ENCODE measurements around the gene CMTM7. TPM values are rescaled to one million over a fixed set of nuclear protein-coding genes. Genes with fewer than 3 reads are reported as not detected.
A peak's percentile ranks its signal among the peaks of the same experiment; 100 is the strongest.

The CMTM7 gene
- polyA plus RNA-seq, 3 donors, result 100 to 148 (median 146) TPM

- H3K9me3 Mint-ChIP-seq, result no peaks in the 10 kb centered on the region
- Histone ChIP-seq H3K27me3 (ENCODE audit: control insufficient read depth in 2 of 2, insufficient read depth in 2 of 2, low read length in 2 of 2) (no peaks in the 10 kb centered on the region), H3K4me1 (ENCODE audit: control insufficient read depth in 1 of 2, insufficient read depth in 2 of 2, low read length in 2 of 2) (peaks cover 90 to 100% of the 10 kb centered on the region in 2 donors), H3K4me3 (replicated peaks in 1 of 3; ENCODE audit: low read depth in 2 of 3, low read length in 3 of 3) (peak overlapping the region in 1 of 3 experiments; percentile 61), H3K27ac (ENCODE audit: low read depth in 1 of 2, low read length in 2 of 2) (peak overlapping the region in 1 of 2 donors; percentile 81), H3K9me3 (replicated peaks in 1 of 2; ENCODE audit: control insufficient read depth in 1 of 2, insufficient read depth in 1 of 2, low read length in 2 of 2) (no peaks in the 10 kb centered on the region), H3K4me2 (replicated peaks; ENCODE audit: extremely low read depth, low read length, poor library complexity, severe bottlenecking) (peak overlapping the region; percentile 66), H3K79me2 (ENCODE audit: insufficient read depth, low read length) (peaks cover 99% of the 10 kb centered on the region), H3K9ac (ENCODE audit: insufficient read depth, low read length, poor library complexity, severe bottlenecking) (no peak overlapping the region), H2AFZ (ENCODE audit: insufficient read depth, low read depth, low read length, poor library complexity, severe bottlenecking) (no peak overlapping the region), H3K36me3 (replicated peaks in 1 of 2; ENCODE audit: control insufficient read depth in 1 of 2, insufficient read depth in 2 of 2, low read length in 2 of 2) (no peaks in the 10 kb centered on the region), H4K20me1 (ENCODE audit: insufficient read depth, low read length) (peaks cover 52% of the 10 kb centered on the region)
- H3K27ac Mint-ChIP-seq, result peak overlapping the region; percentile 96 to 100 (median 99)
- peaks cover 14 to 15% of the 10 kb centered on the region in 2 donors for H3K36me3 Mint-ChIP-seq
- H3K4me3 Mint-ChIP-seq, result peak overlapping the region in 1 of 2 donors; percentile 94
- peaks cover 90% of the 10 kb centered on the region for H3K4me1 Mint-ChIP-seq
- DNase-seq, result no peak
- intact Hi-C loops (cut with micrococcal nuclease), result no loop called here
- no peak for TF ChIP-seq CTCF (IDR thresholded peaks at IDR 0.05)
- peaks cover 0 to 2% (median 0%) of the 10 kb centered on the region in 3 donors for H3K27me3 Mint-ChIP-seq (ENCODE audit: low read depth in 3 of 3)
- WGBS (ENCODE audit: insufficient coverage), result no CpG with 5 or more reads among the region's 2 CpGs
These were observed 6.3 kb downstream of the CMTM7 start for GRCh38 chr3:32397941-32398340.

GRCh38 chr3:32398531-32398930 is 6.9 kb downstream of the CMTM7 start:
- Histone ChIP-seq H2AFZ (ENCODE audit: insufficient read depth, low read depth, low read length, poor library complexity, severe bottlenecking) (no peak overlapping the region), H3K27ac (ENCODE audit: low read depth in 1 of 2, low read length in 2 of 2) (peak overlapping the region; percentile 81 to 85), H3K36me3 (replicated peaks in 1 of 2; ENCODE audit: control insufficient read depth in 1 of 2, insufficient read depth in 2 of 2, low read length in 2 of 2) (no peaks in the 10 kb centered on the region), H3K9ac (ENCODE audit: insufficient read depth, low read length, poor library complexity, severe bottlenecking) (peak overlapping the region; percentile 43), H3K4me2 (replicated peaks; ENCODE audit: extremely low read depth, low read length, poor library complexity, severe bottlenecking) (peak overlapping the region; percentile 66), H4K20me1 (ENCODE audit: insufficient read depth, low read length) (peaks cover 46% of the 10 kb centered on the region), H3K9me3 (replicated peaks in 1 of 2; ENCODE audit: control insufficient read depth in 1 of 2, insufficient read depth in 1 of 2, low read length in 2 of 2) (no peaks in the 10 kb centered on the region), H3K4me1 (ENCODE audit: control insufficient read depth in 1 of 2, insufficient read depth in 2 of 2, low read length in 2 of 2) (peaks cover 90 to 100% of the 10 kb centered on the region in 2 donors), H3K27me3 (ENCODE audit: control insufficient read depth in 2 of 2, insufficient read depth in 2 of 2, low read length in 2 of 2) (no peaks in the 10 kb centered on the region), H3K4me3 (replicated peaks in 1 of 3; ENCODE audit: low read depth in 2 of 3, low read length in 3 of 3) (peak overlapping the region in 2 of 3 experiments; percentile 5 to 61), H3K79me2 (ENCODE audit: insufficient read depth, low read length) (peaks cover 99% of the 10 kb centered on the region)
- peak; percentile 63 to 79 (median 79) for DNase-seq
- peaks cover 0 to 2% (median 0%) of the 10 kb centered on the region in 3 donors for H3K27me3 Mint-ChIP-seq (ENCODE audit: low read depth in 3 of 3)
- peak overlapping the region; percentile 96 to 100 (median 99) for H3K27ac Mint-ChIP-seq
- TF ChIP-seq CTCF (IDR thresholded peaks at IDR 0.05), result no peak
- H3K9me3 Mint-ChIP-seq, result no peaks in the 10 kb centered on the region
- H3K4me3 Mint-ChIP-seq, result peak overlapping the region; percentile 77 to 94
- 0% methylated on average over 8 of the region's 10 CpGs for WGBS (ENCODE audit: insufficient coverage)
- intact Hi-C loops (cut with micrococcal nuclease), result no loop called here
- peaks cover 90% of the 10 kb centered on the region for H3K4me1 Mint-ChIP-seq
- peaks cover 10 to 14% of the 10 kb centered on the region in 2 donors for H3K36me3 Mint-ChIP-seq
